ENCODE results near the gene ZNF420. TPM values are rescaled to one million over a fixed set of nuclear protein-coding genes. Genes with fewer than 3 reads are reported as not detected.

ZNF420 gene
- total and polyA plus RNA-seq, 2 experiments from 2014 or later: 5.9 to 10.4 TPM

DNA sequence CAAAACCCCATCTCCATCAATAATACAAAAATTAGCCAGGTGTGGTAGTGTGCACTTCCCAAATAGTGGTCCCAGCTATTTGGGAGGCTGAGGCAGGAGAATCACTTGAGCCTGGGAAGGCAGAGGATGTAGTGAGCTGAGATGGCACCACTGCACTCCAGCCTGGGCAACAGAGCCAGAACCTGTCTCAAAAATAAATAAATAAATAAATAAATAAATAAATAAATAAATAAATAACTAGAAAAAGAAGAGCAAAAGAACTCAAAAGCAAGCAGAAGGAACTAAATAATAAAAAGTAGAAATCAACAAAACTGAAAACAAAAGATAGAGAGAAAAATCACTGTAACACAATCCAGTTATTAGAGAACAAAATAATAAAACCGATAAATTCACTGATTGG lies 81.9 kb downstream of the ZNF420 start:
- Histone ChIP-seq H3K27ac (no peak overlapping the region), H3K36me3 (ENCODE audit: low read depth) (peaks cover 89% of the 10 kb centered on the region), H3K9ac (no peak overlapping the region), H3F3A (ENCODE audit: insufficient read depth) (no peaks in the 10 kb centered on the region; the same call in 1 of the 2 replicates), H4K20me1 (ENCODE audit: insufficient read depth) (no peaks in the 10 kb centered on the region), H3K79me2 (ENCODE audit: insufficient read depth) (no peaks in the 10 kb centered on the region), H3K4me2 (ENCODE audit: unreplicated experiment) (no peak overlapping the region), H2AFZ (no peak overlapping the region), H3K9me3 (ENCODE audit: low read depth) (peaks cover 2% of the 10 kb centered on the region), H3K4me3 (no peak overlapping the region), H3K27me3 (replicated peaks; ENCODE audit: insufficient read depth) (no peaks in the 10 kb centered on the region), H3K9me2 (ENCODE audit: insufficient read depth) (no peaks in the 10 kb centered on the region), H3K4me1 (ENCODE audit: insufficient read depth) (no peaks in the 10 kb centered on the region)
- in situ Hi-C loops (cut with MboI): no loop called here
- TF ChIP-seq EZH2phosphoT487 (IDR thresholded peaks at IDR 0.05; ENCODE audit: insufficient read depth, low read depth) (no peak), EZH2 (IDR thresholded peaks at IDR 0.05; ENCODE audit: insufficient read depth, poor library complexity, severe bottlenecking) (no peak)
- DNase-seq: no peak
- WGBS, 2 experiments (ENCODE audit: low coverage in 1 of 2, low lambda C conversion rate in 2 of 2, missing lambda C conversion rate in 2 of 2): 100% methylated on average over 1 of the region's 1 CpG

DNA sequence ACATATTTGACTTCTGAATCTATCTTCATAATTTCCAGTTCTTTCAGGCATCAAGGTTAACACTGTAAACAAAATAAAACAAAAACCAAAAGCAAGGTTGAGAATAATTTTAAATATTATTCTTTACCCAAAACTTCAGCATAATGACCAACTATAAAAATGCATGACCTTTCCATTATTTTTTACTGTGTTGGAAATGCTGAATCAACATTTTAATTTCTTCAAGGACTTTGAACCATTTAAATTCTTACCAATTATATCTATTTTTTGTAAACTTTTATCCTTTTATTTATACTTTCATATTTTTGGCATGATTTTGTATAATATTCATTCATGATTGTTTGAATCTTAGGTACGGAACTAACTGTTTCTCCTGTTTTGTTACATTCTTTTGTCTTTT lies 87.4 kb downstream of the ZNF420 start:
- no peak for TF ChIP-seq EZH2phosphoT487 (IDR thresholded peaks at IDR 0.05; ENCODE audit: insufficient read depth, low read depth)
- TF ChIP-seq EZH2 (IDR thresholded peaks at IDR 0.05; ENCODE audit: insufficient read depth, poor library complexity, severe bottlenecking): no peak
- H3F3A ChIP-seq (ENCODE audit: insufficient read depth): no peaks in the 10 kb centered on the region; the same call in 1 of the 2 replicates

DNA sequence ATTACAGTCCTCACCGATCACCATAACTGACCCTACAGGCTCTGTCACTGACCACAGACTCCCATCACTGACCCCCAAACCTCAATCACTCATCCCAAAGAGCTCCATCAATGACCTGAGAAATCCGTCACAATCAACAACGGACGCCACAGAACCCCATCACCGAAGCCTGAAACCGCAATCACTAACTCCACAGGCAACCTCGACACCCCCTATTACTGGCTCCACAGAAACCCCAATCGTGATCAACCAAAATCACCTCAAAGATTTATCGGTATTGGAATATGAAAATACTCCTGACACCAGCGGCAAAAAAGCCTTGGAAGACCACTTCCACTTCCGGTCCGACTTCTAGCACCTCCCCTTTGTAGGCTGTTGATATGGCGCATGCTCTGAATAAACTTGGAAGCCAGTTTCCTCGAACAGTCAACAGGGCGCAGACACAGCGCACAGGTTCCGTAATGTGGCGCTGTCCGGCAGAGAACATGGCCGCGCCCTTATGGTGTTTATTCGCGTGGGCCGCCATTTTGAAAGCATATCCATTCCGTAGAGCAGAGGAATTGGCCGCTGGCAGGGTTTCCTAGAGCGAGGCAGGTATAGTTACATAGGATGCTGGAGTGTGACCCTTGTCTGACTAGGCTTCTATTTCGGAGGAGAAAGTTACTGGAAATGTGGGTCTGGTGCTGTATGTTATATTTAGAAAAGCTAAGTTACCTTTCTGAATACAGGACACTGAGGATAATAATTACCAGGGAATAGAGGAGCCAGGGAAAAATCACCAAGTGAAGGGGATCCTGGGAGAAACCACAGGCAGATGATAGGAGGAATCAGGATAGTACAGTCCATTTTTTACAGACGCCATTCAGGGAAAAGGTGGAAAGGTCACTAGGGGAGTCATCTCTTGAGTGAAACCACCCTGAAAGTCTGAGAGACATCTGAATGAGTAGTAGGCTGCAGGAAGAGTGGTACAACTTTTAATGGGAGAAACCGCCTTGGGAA lies 94.4 kb downstream of the ZNF420 start, which contains the start of gene ZNF585A:
TSS of gene ZNF585A (minus strand) at position 328 of the 999 bp plus-strand sequence. CDS start 2,785 bp downstream, outside the sequence.
- no peaks in the 10 kb centered on the region for H3F3A ChIP-seq (ENCODE audit: insufficient read depth)
- H3K4me1 ChIP-seq (ENCODE audit: insufficient read depth): 0 out of 2 replicates have a peak, but pooled peaks cover 4% of the 10 kb centered on the region
- peak within 1 kb of the TSS; percentile 95 for H3K4me2 ChIP-seq (ENCODE audit: unreplicated experiment)
- H3K79me2 ChIP-seq (ENCODE audit: insufficient read depth): peaks cover 16% of the 10 kb centered on the region
- TF ChIP-seq EZH2phosphoT487 (IDR thresholded peaks at IDR 0.05; ENCODE audit: insufficient read depth, low read depth) (no peak), EZH2 (IDR thresholded peaks at IDR 0.05; ENCODE audit: insufficient read depth, poor library complexity, severe bottlenecking) (no peak)
- peak within 1 kb of the TSS; percentile 89 for H3K9ac ChIP-seq
- in situ Hi-C loops (cut with MboI): no loop called here
- H3K4me3 ChIP-seq: peak within 1 kb of the TSS; percentile 97
- H4K20me1 ChIP-seq (ENCODE audit: insufficient read depth): no peaks in the 10 kb centered on the region
- WGBS, 2 experiments (ENCODE audit: low coverage in 1 of 2, low lambda C conversion rate in 2 of 2, missing lambda C conversion rate in 2 of 2): 6% methylated on average over 30 of the region's 30 CpGs
- H3K27ac ChIP-seq: peak within 1 kb of the TSS; percentile 56
- peaks cover 15% of the 10 kb centered on the region for H3K36me3 ChIP-seq (ENCODE audit: low read depth)
- H3K27me3 ChIP-seq (replicated peaks; ENCODE audit: insufficient read depth): no peaks in the 10 kb centered on the region
- DNase-seq: peak; percentile 98
- H3K9me2 ChIP-seq (ENCODE audit: insufficient read depth): no peaks in the 10 kb centered on the region
- no peaks in the 10 kb centered on the region for H3K9me3 ChIP-seq (ENCODE audit: low read depth)
- H2AFZ ChIP-seq: peak within 1 kb of the TSS; percentile 100

More for the DNA sequence above, 87.4 kb downstream of the ZNF420 start:
- H3K4me2 ChIP-seq (ENCODE audit: unreplicated experiment): no peak overlapping the region
- H3K9ac ChIP-seq: no peak overlapping the region
- no peak for DNase-seq
- H3K4me3 ChIP-seq: no peak overlapping the region
- 96 to 100% methylated on average over 1 of the region's 1 CpG for WGBS, 2 experiments (ENCODE audit: low coverage in 1 of 2, low lambda C conversion rate in 2 of 2, missing lambda C conversion rate in 2 of 2)
- H3K4me1 ChIP-seq (ENCODE audit: insufficient read depth): no peaks in the 10 kb centered on the region
- H3K27ac ChIP-seq: no peak overlapping the region
- in situ Hi-C loops (cut with MboI): no loop called here
- no peaks in the 10 kb centered on the region for H3K9me2 ChIP-seq (ENCODE audit: insufficient read depth)
- H3K36me3 ChIP-seq (ENCODE audit: low read depth): peaks cover 69% of the 10 kb centered on the region
- H3K27me3 ChIP-seq (replicated peaks; ENCODE audit: insufficient read depth): no peaks in the 10 kb centered on the region
- H3K79me2 ChIP-seq (ENCODE audit: insufficient read depth): no peaks in the 10 kb centered on the region; the same call in 1 of the 2 replicates
- H2AFZ ChIP-seq: no peak overlapping the region
- no peaks in the 10 kb centered on the region for H3K9me3 ChIP-seq (ENCODE audit: low read depth)
- H4K20me1 ChIP-seq (ENCODE audit: insufficient read depth): no peaks in the 10 kb centered on the region

Other genes starting within 250 kb of the ZNF420 start
- 6.1 and 6.3 TPM in 2 replicates for gene ZNF790, start 240.0 kb upstream of the ZNF420 start, total RNA-seq (2014; rRNA removed; shearing (Covaris generic))
- 4.1 and 4.2 TPM in 2 replicates for gene ZNF790, start 240.0 kb upstream of the ZNF420 start, polyA plus RNA-seq (2016; fragmentation: Nextera tagmentation; extraction: Ambion mirVana)
- gene ZNF345, start 227.6 kb upstream of the ZNF420 start, total RNA-seq (2014; rRNA removed; shearing (Covaris generic)): 1.7 and 5.7 TPM in 2 replicates
- 3.2 and 4.6 TPM in 2 replicates for gene ZNF345, start 227.6 kb upstream of the ZNF420 start, polyA plus RNA-seq (2016; fragmentation: Nextera tagmentation; extraction: Ambion mirVana)
- 2.3 and 4.2 TPM in 2 replicates for gene ZNF829, start 162.1 kb upstream of the ZNF420 start, total RNA-seq (2014; rRNA removed; shearing (Covaris generic))
- gene ZNF829, start 162.1 kb upstream of the ZNF420 start, polyA plus RNA-seq (2016; fragmentation: Nextera tagmentation; extraction: Ambion mirVana): 2.2 and 2.4 TPM in 2 replicates
- 13.9 and 20.5 TPM in 2 replicates for gene ZNF568, start 162.1 kb upstream of the ZNF420 start, total RNA-seq (2014; rRNA removed; shearing (Covaris generic))
- 10.6 and 11.6 TPM in 2 replicates for gene ZNF568, start 162.1 kb upstream of the ZNF420 start, polyA plus RNA-seq (2016; fragmentation: Nextera tagmentation; extraction: Ambion mirVana)
- gene ZNF585A, start 94.3 kb downstream of the ZNF420 start, total RNA-seq (2014; rRNA removed; shearing (Covaris generic)): 3.6 and 25.7 TPM in 2 replicates
- gene ZNF585A, start 94.3 kb downstream of the ZNF420 start, polyA plus RNA-seq (2016; fragmentation: Nextera tagmentation; extraction: Ambion mirVana): 14.3 and 16.9 TPM in 2 replicates
- gene ZNF585B, start 132.1 kb downstream of the ZNF420 start, total RNA-seq (2014; rRNA removed; shearing (Covaris generic)): 10.6 and 21.3 TPM in 2 replicates
- 6.1 and 8.4 TPM in 2 replicates for gene ZNF585B, start 132.1 kb downstream of the ZNF420 start, polyA plus RNA-seq (2016; fragmentation: Nextera tagmentation; extraction: Ambion mirVana)
- 3.4 and 5.5 TPM in 2 replicates for gene ZNF383, start 139.8 kb downstream of the ZNF420 start, total RNA-seq (2014; rRNA removed; shearing (Covaris generic))
- gene ZNF383, start 139.8 kb downstream of the ZNF420 start, polyA plus RNA-seq (2016; fragmentation: Nextera tagmentation; extraction: Ambion mirVana): 3.3 and 4.1 TPM in 2 replicates

All from GM23248 (cell line).